ENCODE results near the gene KRT20.

Gene KRT20

GRCh38 chr17:40854175-40854814 lies 30.7 kb downstream of the KRT20 start:
- no peak overlapping the region for H3K4me3 ChIP-seq (ENCODE audit: low read depth, low read length)

GRCh38 chr17:40852364-40852763 lies 32.7 kb downstream of the KRT20 start:
- no peak overlapping the region for H3K4me3 ChIP-seq (ENCODE audit: low read depth, low read length)

- H3K4me3 ChIP-seq (ENCODE audit: low read depth, low read length), result no peak overlapping the region
These were observed 34.6 kb downstream of the KRT20 start for GRCh38 chr17:40850293-40850972.

- H3K4me3 ChIP-seq (ENCODE audit: low read depth, low read length), result no peak overlapping the region
These were observed 35.3 kb downstream of the KRT20 start for GRCh38 chr17:40849723-40850122.

- H3K4me3 ChIP-seq (ENCODE audit: low read depth, low read length), result no peak overlapping the region
These were observed 36.3 kb downstream of the KRT20 start for GRCh38 chr17:40848583-40849235.

GRCh38 chr17:40846515-40847144 lies 38.4 kb downstream of the KRT20 start:
- H3K4me3 ChIP-seq (ENCODE audit: low read depth, low read length), result no peak overlapping the region

GRCh38 chr17:40844671-40845107 lies 40.4 kb downstream of the KRT20 start:
- H3K4me3 ChIP-seq (ENCODE audit: low read depth, low read length), result no peak overlapping the region

- H3K4me3 ChIP-seq (ENCODE audit: low read depth, low read length), result no peak overlapping the region
These were observed 41.8 kb downstream of the KRT20 start for GRCh38 chr17:40843242-40843641.

GRCh38 chr17:40841246-40841645 lies 43.8 kb downstream of the KRT20 start:
- no peak overlapping the region for H3K4me3 ChIP-seq (ENCODE audit: low read depth, low read length)

GRCh38 chr17:40839194-40839593 lies 45.8 kb downstream of the KRT20 start:
- no peak overlapping the region for H3K4me3 ChIP-seq (ENCODE audit: low read depth, low read length)

GRCh38 chr17:40836020-40836419 lies 49.0 kb downstream of the KRT20 start:
- no peak overlapping the region for H3K4me3 ChIP-seq (ENCODE audit: low read depth, low read length)

GRCh38 chr17:40833882-40834281 lies 51.2 kb downstream of the KRT20 start:
- no peak overlapping the region for H3K4me3 ChIP-seq (ENCODE audit: low read depth, low read length)

- no peak overlapping the region for H3K4me3 ChIP-seq (ENCODE audit: low read depth, low read length)
These were observed 52.2 kb downstream of the KRT20 start for GRCh38 chr17:40832840-40833239.

GRCh38 chr17:40830085-40830776 lies 54.8 kb downstream of the KRT20 start:
- H3K4me3 ChIP-seq (ENCODE audit: low read depth, low read length), result no peak overlapping the region

- no peak overlapping the region for H3K4me3 ChIP-seq (ENCODE audit: low read depth, low read length)
These were observed 56.5 kb downstream of the KRT20 start for GRCh38 chr17:40828454-40829044.

- no peak overlapping the region for H3K4me3 ChIP-seq (ENCODE audit: low read depth, low read length)
These were observed 57.1 kb downstream of the KRT20 start for GRCh38 chr17:40827746-40828453.
